ENCODE data around the gene UBE4A.
A peak's percentile ranks its signal among the peaks of the same experiment; 100 is the strongest.

Gene UBE4A

GRCh38 chr11:118359295-118359958, at the start of gene UBE4A:
UBE4A (plus strand) TSS chr11:118359600; CDS start chr11:118365081, 5,481 bp downstream.
- DNase-seq = peak; percentile 97

- DNase-seq = no peak
Observed at GRCh38 chr11:118310271-118310670, 49.1 kb upstream of the UBE4A start.

- DNase-seq = no peak
Observed at GRCh38 chr11:118310781-118311485, 48.5 kb upstream of the UBE4A start.

GRCh38 chr11:118311518-118311917, 47.9 kb upstream of the UBE4A start:
- no peak for DNase-seq

- no peak for DNase-seq
Observed at GRCh38 chr11:118312328-118312727, 47.1 kb upstream of the UBE4A start.

- no peak for DNase-seq
Observed at GRCh38 chr11:118313242-118313641, 46.2 kb upstream of the UBE4A start.

- DNase-seq = no peak
Observed at GRCh38 chr11:118314988-118315411, 44.4 kb upstream of the UBE4A start.

- DNase-seq = no peak
Observed at GRCh38 chr11:118318124-118318523, 41.3 kb upstream of the UBE4A start.

- DNase-seq = peak; percentile 73
Observed at GRCh38 chr11:118318581-118319336, 40.6 kb upstream of the UBE4A start.

GRCh38 chr11:118319337-118319707, 40.1 kb upstream of the UBE4A start:
- peak; percentile 80 for DNase-seq

GRCh38 chr11:118320515-118320914, 38.9 kb upstream of the UBE4A start:
- no peak for DNase-seq

GRCh38 chr11:118321386-118322082, 37.9 kb upstream of the UBE4A start:
- peak; percentile 23 for DNase-seq

GRCh38 chr11:118322721-118323120, 36.7 kb upstream of the UBE4A start:
- no peak for DNase-seq

- DNase-seq = no peak
Observed at GRCh38 chr11:118325283-118325682, 34.1 kb upstream of the UBE4A start.

GRCh38 chr11:118328745-118329144, 30.7 kb upstream of the UBE4A start:
- no peak for DNase-seq

- no peak for DNase-seq
Observed at GRCh38 chr11:118334745-118335144, 24.7 kb upstream of the UBE4A start.

- no peak for DNase-seq
Observed at GRCh38 chr11:118338637-118339061, 20.8 kb upstream of the UBE4A start.

- DNase-seq = no peak
Observed at GRCh38 chr11:118339281-118339961, 20.0 kb upstream of the UBE4A start.

GRCh38 chr11:118340449-118340848, 19.0 kb upstream of the UBE4A start:
- no peak for DNase-seq

- no peak for DNase-seq
Observed at GRCh38 chr11:118341261-118341660, 18.1 kb upstream of the UBE4A start.

- DNase-seq = no peak
Observed at GRCh38 chr11:118341815-118342489, 17.4 kb upstream of the UBE4A start.
